ENCODE measurements around the gene ZNF48.

DNA sequence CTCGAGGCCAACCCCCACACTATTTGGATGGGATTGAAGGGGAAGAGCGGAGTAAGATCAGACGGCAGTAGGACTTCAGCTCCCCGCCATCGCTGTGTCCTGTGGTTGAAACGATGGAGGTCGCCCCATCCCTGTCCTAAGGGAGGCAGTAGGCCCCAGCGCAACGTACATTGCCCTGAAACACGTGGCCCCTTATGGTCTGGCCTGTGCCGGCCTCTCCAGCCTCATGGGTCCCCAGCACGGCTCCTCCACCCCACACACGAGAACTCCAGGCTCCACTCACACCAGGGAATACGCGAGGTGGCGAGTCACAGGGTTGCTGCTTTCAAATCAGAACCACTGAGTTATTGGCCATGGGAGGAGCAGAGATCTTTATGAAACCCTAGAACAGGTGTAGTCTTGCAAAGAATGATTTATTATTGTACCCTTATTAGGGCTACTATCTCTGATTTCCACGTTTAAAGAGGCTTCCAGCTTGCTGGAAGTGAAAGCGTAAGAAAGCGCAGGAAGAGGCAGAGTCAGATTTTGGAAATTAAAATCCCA lies 35.3 kb downstream of the ZNF48 start:
- TF ChIP-seq, protein P1, sequence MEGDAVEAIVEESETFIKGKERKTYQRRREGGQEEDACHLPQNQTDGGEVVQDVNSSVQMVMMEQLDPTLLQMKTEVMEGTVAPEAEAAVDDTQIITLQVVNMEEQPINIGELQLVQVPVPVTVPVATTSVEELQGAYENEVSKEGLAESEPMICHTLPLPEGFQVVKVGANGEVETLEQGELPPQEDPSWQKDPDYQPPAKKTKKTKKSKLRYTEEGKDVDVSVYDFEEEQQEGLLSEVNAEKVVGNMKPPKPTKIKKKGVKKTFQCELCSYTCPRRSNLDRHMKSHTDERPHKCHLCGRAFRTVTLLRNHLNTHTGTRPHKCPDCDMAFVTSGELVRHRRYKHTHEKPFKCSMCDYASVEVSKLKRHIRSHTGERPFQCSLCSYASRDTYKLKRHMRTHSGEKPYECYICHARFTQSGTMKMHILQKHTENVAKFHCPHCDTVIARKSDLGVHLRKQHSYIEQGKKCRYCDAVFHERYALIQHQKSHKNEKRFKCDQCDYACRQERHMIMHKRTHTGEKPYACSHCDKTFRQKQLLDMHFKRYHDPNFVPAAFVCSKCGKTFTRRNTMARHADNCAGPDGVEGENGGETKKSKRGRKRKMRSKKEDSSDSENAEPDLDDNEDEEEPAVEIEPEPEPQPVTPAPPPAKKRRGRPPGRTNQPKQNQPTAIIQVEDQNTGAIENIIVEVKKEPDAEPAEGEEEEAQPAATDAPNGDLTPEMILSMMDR (IDR thresholded peaks at IDR 0.05), result peak; percentile 29
- TF ChIP-seq EZH2 (IDR thresholded peaks at IDR 0.05; ENCODE audit: borderline replicate concordance, insufficient read depth, low read depth, low read length, poor library complexity, severe bottlenecking), result no peak
